Measurements from ENCODE around the gene CHADL. TPM values are rescaled to one million over a fixed set of nuclear protein-coding genes. Genes with fewer than 3 reads are reported as not detected.

The CHADL gene
- total RNA-seq, 2 donors from 2014 or later: 3.2 to 4.9 TPM

GRCh38 chr22:41231369-41231768 lies 9.4 kb downstream of the CHADL start:
- TF ChIP-seq, protein P1, sequence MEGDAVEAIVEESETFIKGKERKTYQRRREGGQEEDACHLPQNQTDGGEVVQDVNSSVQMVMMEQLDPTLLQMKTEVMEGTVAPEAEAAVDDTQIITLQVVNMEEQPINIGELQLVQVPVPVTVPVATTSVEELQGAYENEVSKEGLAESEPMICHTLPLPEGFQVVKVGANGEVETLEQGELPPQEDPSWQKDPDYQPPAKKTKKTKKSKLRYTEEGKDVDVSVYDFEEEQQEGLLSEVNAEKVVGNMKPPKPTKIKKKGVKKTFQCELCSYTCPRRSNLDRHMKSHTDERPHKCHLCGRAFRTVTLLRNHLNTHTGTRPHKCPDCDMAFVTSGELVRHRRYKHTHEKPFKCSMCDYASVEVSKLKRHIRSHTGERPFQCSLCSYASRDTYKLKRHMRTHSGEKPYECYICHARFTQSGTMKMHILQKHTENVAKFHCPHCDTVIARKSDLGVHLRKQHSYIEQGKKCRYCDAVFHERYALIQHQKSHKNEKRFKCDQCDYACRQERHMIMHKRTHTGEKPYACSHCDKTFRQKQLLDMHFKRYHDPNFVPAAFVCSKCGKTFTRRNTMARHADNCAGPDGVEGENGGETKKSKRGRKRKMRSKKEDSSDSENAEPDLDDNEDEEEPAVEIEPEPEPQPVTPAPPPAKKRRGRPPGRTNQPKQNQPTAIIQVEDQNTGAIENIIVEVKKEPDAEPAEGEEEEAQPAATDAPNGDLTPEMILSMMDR (IDR thresholded peaks at IDR 0.05): no peak
- DNase-seq (ENCODE audit: low spot score) (no peak), ATAC-seq (ENCODE audit: insufficient number of reproducible peaks, low FRiP score, low read depth) (no peak)
- no peaks in the 10 kb centered on the region for H3K9me3 ChIP-seq
- H3K27me3 ChIP-seq (replicated peaks; ENCODE audit: insufficient read depth): no peaks in the 10 kb centered on the region
- no peak overlapping the region for H3K4me3 ChIP-seq
- H3K27ac ChIP-seq: no peak overlapping the region
- peaks cover 26% of the 10 kb centered on the region for H3K36me3 ChIP-seq
- H3K4me1 ChIP-seq (ENCODE audit: control insufficient read depth in 1 of 2, low read depth in 2 of 2): no peaks in the 10 kb centered on the region

- H3K4me3 ChIP-seq: no peak overlapping the region
- TF ChIP-seq, protein P1 (IDR thresholded peaks at IDR 0.05): no peak
- H3K27me3 ChIP-seq (replicated peaks; ENCODE audit: insufficient read depth): no peaks in the 10 kb centered on the region
- DNase-seq (ENCODE audit: low spot score) (no peak), ATAC-seq (ENCODE audit: insufficient number of reproducible peaks, low FRiP score, low read depth) (no peak)
- no peak overlapping the region for H3K27ac ChIP-seq
- no peaks in the 10 kb centered on the region for H3K4me1 ChIP-seq (ENCODE audit: control insufficient read depth in 1 of 2, low read depth in 2 of 2)
- no peaks in the 10 kb centered on the region for H3K9me3 ChIP-seq
- H3K36me3 ChIP-seq: peaks cover 36% of the 10 kb centered on the region
Observed at GRCh38 chr22:41230401-41230785, 10.3 kb downstream of the CHADL start.

GRCh38 chr22:41229730-41230400 lies 10.9 kb downstream of the CHADL start:
- Histone ChIP-seq H3K4me1 (ENCODE audit: control insufficient read depth in 1 of 2, low read depth in 2 of 2) (no peaks in the 10 kb centered on the region), H3K4me3 (no peak overlapping the region), H3K9me3 (no peaks in the 10 kb centered on the region), H3K36me3 (peaks cover 42% of the 10 kb centered on the region), H3K27ac (no peak overlapping the region), H3K27me3 (replicated peaks; ENCODE audit: insufficient read depth) (no peaks in the 10 kb centered on the region)
- ATAC-seq (ENCODE audit: insufficient number of reproducible peaks, low FRiP score, low read depth) (no peak), DNase-seq (ENCODE audit: low spot score) (no peak)
- TF ChIP-seq, protein P1 (IDR thresholded peaks at IDR 0.05): no peak

DNA sequence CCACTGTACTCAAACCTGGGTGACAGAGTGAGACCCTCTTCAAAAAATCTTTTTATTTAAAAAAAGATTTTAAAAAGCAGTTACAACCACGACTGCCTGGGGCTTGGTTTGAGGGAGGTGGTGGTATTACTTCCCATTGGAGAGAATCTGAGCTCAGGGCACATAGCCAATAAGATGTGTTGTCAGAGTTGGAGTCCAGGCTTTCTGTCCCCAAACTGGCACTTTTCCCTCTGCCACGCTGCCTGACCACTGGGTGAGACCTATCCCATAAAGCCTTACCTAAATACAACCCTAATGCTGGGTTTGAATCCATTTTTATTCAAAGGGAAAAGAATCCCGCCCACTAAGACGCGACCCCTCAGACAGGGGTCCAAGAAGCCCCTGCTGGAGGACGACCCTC lies 11.5 kb downstream of the CHADL start:
- Histone ChIP-seq H3K9me3 (no peaks in the 10 kb centered on the region), H3K4me3 (no peak overlapping the region), H3K27ac (no peak overlapping the region), H3K36me3 (peaks cover 48% of the 10 kb centered on the region), H3K27me3 (replicated peaks; ENCODE audit: insufficient read depth) (no peaks in the 10 kb centered on the region), H3K4me1 (ENCODE audit: control insufficient read depth in 1 of 2, low read depth in 2 of 2) (no peaks in the 10 kb centered on the region)
- TF ChIP-seq, protein P1 (IDR thresholded peaks at IDR 0.05): no peak
- ATAC-seq (ENCODE audit: insufficient number of reproducible peaks, low FRiP score, low read depth): no peak
- DNase-seq (ENCODE audit: low spot score): no peak

DNA sequence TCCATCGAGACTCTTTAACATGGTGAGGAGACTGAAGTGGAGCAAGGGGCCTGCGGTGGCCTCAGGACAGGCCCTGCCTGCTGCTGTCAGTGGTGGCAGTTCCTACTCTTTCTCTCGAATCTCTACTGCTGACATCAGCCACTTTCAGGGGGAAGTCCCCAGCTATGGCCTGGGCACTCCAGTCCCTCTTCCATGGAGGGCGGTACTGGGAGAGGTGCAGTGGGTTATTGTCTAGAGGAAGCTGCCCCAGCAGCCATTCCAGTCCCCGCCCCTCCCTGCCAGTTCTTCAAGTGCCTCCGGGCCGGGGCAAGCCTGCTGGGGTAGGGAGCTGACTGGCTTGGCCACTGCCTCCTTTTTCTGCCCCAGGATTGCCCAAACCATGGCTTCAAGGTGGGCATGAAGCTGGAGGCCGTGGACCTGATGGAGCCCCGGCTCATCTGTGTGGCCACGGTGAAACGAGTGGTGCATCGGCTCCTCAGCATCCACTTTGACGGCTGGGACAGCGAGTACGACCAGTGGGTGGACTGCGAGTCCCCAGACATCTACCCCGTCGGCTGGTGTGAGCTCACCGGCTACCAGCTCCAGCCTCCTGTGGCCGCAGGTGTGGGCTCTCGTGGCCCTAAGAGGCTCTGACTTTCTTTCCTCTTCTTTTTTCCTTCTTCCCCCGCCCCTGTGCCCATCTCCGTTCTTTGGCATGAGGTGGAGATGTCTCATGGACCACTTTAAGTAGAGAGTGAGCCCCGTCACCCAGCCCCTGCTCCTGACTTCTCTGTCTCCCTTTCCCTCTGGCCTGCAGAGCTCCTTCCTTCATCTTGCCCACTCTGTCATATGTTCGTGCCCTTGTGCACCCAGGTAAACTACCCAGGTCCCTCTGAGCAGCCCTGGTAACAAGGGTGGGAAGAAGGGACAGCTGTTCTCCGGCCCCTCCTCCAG lies 13.7 kb downstream of the CHADL start:
- DNase-seq (ENCODE audit: low spot score): no peak
- TF ChIP-seq, protein P1 (IDR thresholded peaks at IDR 0.05): no peak
- Histone ChIP-seq H3K27ac (no peak overlapping the region), H3K36me3 (peaks cover 64% of the 10 kb centered on the region), H3K27me3 (replicated peaks; ENCODE audit: insufficient read depth) (no peaks in the 10 kb centered on the region), H3K4me3 (no peak overlapping the region), H3K9me3 (no peaks in the 10 kb centered on the region), H3K4me1 (ENCODE audit: control insufficient read depth in 1 of 2, low read depth in 2 of 2) (no peaks in the 10 kb centered on the region)
- no peak for ATAC-seq (ENCODE audit: insufficient number of reproducible peaks, low FRiP score, low read depth)
